GM19452 (cell line): ENCODE results near the gene KRTAP4-11.
"Not testable (repeated sequence)": the region's sequence is repeated elsewhere in the genome, so short reads cannot be mapped to it uniquely, and the experiment has no call there.

Source experiments
- ATAC-seq: cut with Tn5 transposase; IDR thresholded peaks from one replicate; pipeline ENCODE4 v1.9.1; 2021; ENCODE audit not compliant: unreplicated experiment

The KRTAP4-11 gene

DNA sequence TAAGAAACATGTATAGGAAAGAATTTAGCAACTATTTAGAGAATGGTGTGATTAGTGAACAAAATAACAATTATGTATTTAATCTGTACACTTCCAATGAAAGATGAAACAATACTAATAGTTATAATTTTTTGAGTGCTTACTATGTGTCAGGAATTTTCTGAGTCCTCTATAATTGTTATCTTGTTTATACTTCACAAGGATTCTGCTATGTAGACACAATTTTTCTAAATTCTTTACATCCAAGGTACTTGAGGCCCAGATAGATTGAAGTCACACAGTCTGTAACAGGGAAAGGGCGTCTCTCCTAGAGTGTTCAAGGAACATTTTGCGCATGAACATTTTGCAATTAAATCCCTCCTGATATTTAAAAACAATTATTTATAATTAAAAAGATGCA, 6.9 kb upstream of the KRTAP4-11 start:
- ATAC-seq = no peak

- not testable (repeated sequence) for ATAC-seq
These were observed 5.8 kb upstream of the KRTAP4-11 start, which contains the start of gene KRTAP4-12 for GRCh38 chr17:41123991-41124371. Gene KRTAP4-12 (minus strand): TSS chr17:41124182. CDS start chr17:41124122, 60 bp downstream.

GRCh38 chr17:41123292-41123990, 5.3 kb upstream of the KRTAP4-11 start:
- not testable (repeated sequence) for ATAC-seq

DNA sequence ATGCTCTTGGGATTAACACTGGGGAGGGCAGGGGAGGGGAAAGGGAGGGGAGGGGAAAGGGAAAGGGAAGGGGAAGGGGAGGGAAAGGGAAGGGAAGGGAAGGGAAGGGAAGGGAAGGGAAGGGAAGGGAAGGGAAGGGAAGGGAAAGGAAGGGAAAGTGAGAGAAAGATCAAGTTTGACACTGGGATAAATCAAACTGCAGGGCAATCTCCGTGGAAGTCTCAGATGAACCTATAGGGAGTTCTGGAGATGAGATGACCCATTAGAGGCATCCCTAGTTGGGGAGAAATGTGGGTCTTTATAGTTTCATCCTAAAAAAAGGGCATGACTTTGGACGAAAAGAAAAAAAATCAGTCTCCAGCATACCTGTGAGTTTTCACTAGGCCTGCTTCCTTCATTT, 3.6 kb upstream of the KRTAP4-11 start:
- ATAC-seq = no peak

GRCh38 chr17:41119696-41120690, 1.8 kb upstream of the KRTAP4-11 start:
- not testable (repeated sequence) for ATAC-seq

- ATAC-seq = no peak
These were observed 548 bp upstream of the KRTAP4-11 start for GRCh38 chr17:41118721-41119120.

DNA sequence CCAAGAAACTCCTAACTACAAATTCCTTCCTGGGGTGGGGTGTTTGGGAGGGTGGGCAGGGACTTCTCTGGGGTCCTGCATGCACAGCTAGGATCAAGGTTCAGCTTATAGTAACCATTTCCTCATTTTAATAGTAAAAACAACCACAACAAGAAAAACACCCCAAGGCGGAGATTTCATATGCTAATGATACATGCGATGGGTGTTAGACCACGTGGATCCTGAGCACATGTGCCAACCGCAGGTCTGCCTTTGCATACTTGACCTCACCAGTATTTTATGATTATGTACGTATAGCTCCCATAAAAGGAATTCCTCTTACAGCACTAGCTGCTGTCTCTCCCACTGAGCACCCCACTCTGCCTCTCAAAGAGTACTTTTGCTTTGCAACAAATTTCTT, 1.9 kb downstream of the KRTAP4-11 start:
- no peak for ATAC-seq

DNA sequence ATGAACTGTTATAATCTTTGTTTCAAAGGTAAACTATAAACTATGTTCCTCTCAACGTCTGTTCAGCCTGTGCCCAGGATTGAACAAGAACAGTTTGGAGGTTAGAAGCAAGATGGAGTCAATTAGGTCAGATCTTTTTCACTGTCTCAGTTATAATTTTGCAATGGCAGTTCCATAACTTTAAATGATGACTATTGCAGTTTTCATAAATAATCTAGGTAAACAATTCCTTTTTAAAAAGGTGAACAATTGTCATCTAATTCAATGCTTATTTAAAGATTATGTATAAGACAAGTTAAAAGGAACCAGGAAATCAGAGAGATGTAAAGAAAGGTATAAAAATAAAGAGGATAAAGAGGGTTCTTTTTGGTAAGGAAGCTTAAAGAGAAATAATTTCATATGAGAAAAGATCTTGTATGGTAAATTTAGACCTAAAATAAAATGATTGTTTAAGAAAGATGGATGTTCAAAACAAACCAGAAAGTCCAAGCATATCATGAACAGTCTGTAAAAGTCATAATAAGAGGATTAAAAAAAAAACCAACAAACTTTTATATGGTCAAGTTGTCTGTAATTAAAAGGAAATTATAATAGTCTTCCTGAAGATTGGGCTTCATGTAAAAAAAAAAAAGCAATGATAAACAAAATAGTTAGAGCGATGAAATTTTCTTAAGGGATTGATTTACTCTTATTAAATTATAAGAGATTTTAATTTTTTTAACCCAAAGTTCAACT, 6.9 kb downstream of the KRTAP4-11 start:
- ATAC-seq = no peak

GRCh38 chr17:41108728-41109386, 9.3 kb downstream of the KRTAP4-11 start:
- not testable (repeated sequence) for ATAC-seq

DNA sequence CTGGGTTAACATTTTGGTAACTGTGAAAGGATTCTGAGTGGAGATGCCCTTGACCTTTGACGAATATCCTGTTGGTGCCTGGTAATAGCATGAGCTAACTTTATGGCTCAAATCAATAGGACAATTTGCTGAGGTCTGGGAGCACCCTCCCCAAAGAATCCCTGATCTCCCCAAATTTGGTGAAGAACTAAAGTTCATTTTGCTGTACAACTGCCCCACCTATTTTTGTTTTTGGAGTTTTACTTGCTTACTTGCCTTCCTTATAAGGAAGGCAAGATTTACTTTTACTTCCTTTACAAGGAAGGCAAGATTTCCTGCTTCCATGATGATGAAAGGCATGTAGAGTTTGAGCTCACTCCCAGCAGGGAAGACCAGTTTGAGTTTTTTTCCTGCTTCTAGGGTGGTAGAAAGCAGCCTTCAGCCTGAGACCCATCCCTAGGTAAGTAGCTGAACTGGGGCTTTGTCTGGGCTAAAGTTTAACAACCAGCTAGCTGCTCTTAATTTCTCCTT, 10.2 kb downstream of the KRTAP4-11 start:
- ATAC-seq = no peak

DNA sequence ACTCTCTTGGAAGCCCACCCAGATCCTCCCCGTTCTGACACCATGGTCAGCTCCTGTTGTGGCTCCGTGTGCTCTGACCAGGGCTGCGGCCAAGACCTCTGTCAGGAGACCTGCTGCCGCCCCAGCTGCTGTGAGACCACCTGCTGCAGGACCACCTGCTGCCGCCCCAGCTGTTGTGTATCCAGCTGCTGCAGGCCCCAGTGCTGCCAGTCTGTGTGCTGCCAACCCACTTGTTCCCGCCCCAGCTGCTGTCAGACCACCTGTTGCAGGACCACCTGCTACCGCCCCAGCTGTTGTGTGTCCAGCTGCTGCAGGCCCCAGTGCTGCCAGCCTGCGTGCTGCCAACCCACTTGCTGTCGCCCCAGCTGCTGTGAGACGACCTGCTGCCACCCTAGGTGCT, 12.8 kb downstream of the KRTAP4-11 start, which contains the start of gene KRTAP4-9:
KRTAP4-9 (plus strand) TSS at position 43 of the 400 bp plus-strand sequence; CDS start at position 43, 0 bp downstream.
- ATAC-seq = not testable (repeated sequence)

- not testable (repeated sequence) for ATAC-seq
These were observed 13.7 kb downstream of the KRTAP4-11 start for GRCh38 chr17:41104386-41105038.

DNA sequence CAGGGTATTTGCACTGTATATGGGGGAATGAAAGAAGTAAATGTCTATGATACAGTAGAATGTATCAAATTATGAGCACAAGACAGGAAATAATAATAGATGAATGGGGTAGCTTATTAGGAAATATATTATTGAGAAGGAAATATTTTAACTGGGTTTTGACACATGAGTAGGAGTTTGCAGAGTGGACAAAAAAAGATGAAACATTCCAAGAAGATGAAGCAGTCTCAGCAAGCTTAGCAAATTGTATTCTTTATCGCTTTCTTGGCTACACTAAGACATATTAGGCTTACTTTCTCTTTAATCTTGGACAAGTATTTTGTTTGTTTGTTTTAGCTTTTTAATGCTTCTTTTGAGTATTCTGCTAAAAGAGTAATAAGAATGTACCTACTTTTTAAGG, 14.3 kb downstream of the KRTAP4-11 start:
- no peak for ATAC-seq

DNA sequence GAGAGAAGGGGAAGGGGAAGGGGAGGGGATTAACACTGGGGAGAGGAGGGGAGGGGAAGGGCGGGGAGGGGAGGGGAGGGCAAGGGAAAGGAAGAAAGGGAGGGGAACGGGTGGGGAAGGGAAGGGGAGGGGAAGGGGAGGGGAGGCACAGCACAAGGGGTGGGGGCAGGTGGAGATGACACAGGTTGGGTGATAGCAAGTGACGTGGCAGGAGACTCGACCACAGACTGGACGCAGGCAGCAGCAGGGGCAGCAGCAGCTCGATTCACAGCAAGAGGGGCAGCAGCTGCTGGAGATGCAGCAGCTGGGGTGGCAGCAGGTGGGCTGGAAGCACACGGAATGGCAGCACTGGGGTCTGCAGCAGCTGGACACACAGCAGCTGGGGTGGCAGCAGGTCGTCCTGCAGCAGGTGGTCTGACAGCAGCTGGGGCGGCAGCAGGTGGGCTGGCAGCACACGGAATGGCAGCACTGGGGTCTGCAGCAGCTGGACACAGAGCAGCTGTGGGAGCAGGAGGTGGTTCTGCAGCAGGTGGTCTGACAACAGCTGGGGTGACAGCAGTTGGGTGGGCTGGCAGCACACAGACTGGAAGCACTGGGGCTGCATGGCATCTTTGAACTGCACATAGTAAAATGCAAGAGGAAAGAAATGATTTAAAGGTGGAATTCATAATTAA, 16.4 kb downstream of the KRTAP4-11 start, which contains the start of gene KRTAP4-16:
KRTAP4-16 (minus strand) TSS at position 624 of the 674 bp plus-strand sequence; CDS start at position 624, 0 bp downstream.
- ATAC-seq = no peak

GRCh38 chr17:41099682-41100480, 18.3 kb downstream of the KRTAP4-11 start:
- ATAC-seq = not testable (repeated sequence)

DNA sequence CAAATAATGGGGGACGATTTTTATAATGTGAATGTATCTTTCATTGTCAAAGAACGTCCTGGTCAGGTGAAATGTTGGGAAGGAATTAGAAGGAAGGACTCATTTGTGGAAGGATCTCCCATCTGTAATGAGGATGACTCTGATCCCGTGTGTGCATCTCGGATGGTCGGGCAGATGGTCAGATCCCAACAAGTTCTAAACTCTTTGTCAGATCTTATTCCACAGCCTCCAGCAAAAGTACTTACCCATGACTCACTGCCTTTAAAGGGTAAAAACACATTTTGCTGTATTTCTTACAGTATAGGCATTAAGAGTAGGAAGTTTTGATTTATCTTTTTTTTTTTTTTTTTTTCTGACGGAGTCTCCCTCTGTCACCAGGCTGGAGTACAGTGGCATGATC, 19.7 kb downstream of the KRTAP4-11 start:
- no peak for ATAC-seq

DNA sequence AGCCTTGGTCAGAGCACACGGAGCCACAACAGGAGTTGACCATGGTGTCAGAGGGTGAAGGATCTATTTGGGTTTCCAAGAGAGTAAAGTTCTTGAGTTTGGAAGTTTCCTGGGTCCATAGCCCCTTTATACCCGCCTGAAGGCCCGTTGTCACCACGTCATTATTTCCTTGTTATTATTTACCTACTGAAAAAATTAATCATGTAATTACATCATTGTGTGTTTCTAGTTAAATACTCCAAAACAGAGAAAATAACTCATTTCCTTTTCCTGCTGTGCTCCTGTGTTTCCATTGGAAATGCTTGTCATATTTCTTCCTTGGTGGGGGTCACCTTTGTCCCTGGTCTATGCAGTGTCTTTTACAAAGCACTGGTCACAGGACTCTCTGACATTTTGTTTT, 20.1 kb downstream of the KRTAP4-11 start, which contains the start of gene KRTAP4-8:
KRTAP4-8 (minus strand) TSS at position 101 of the 400 bp plus-strand sequence; CDS start at position 43, 58 bp downstream.
- ATAC-seq = no peak

DNA sequence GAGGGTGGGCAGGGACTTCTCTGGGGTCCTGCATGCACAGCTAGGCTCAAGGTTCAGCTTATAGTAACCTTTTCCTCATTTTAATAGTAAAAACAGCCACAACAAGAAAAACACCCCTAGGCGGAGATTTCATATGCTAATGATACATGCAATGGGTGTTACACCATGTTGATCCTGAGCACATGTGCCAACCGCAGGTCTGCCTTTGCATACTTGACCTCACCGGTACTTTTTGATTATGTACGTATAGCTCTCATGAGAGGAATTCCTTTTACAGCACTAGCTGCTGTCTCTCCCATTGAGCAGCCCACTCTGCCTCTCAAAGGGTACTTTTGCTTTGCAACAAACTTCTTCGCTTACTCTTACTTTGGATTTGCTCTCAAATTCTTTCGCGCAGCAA, 22.1 kb downstream of the KRTAP4-11 start:
- ATAC-seq = no peak
